Smooth muscle cell (in vitro differentiated cells): Measurements from ENCODE around the gene GSC2. TPM values are rescaled to one million over a fixed set of nuclear protein-coding genes. Genes with fewer than 3 reads are reported as not detected.

Experiments used
- DNase-seq: peaks from one replicate; lab custom pipeline; 2025; ENCODE audit not compliant: unreplicated experiment; lab: John Stamatoyannopoulos, UW
- H2AFZ ChIP-seq: fragments of 200-600 bp; sonication (generic); 2 replicates; pipeline ENCODE4 v1.6.0; 2016; ENCODE audit warnings: antibody characterized with exemption, low read depth, mild to moderate bottlenecking
- H3F3A ChIP-seq: fragments of 200-600 bp; sonication (generic); 2 replicates; pipeline ENCODE4 v1.6.0; 2017; ENCODE audit warnings: antibody characterized with exemption, low read depth
- H3K27ac ChIP-seq: fragments of 200-600 bp; sonication (generic); 2 replicates; pipeline ENCODE4 v1.5.1; 2016; ENCODE audit warnings: low read depth, mild to moderate bottlenecking
- H3K27me3 ChIP-seq: fragments of 200-600 bp; sonication (generic); 2 replicates; pipeline ENCODE4 v1.6.1; 2016; ENCODE audit warnings: low read depth, mild to moderate bottlenecking
- H3K36me3 ChIP-seq: fragments of 200-600 bp; sonication (generic); 2 replicates; pipeline ENCODE4 v1.5.1; 2016; ENCODE audit warnings: low read depth
- H3K4me1 ChIP-seq: fragments of 200-600 bp; sonication (generic); 2 replicates; pipeline ENCODE4 v1.5.1; 2016; ENCODE audit warnings: low read depth
- H3K4me2 ChIP-seq: fragments of 200-600 bp; sonication (generic); 2 replicates; pipeline ENCODE4 v1.6.0; 2016; ENCODE audit warnings: mild to moderate bottlenecking
- H3K4me3 ChIP-seq: fragments of 200-600 bp; sonication (generic); 2 replicates; pipeline ENCODE4 v1.5.1; 2016; ENCODE audit warnings: mild to moderate bottlenecking
- H3K79me2 ChIP-seq: fragments of 200-600 bp; sonication (generic); 2 replicates; pipeline ENCODE4 v1.6.0; 2016; ENCODE audit warnings: low read depth, mild to moderate bottlenecking
- H3K9ac ChIP-seq: fragments of 200-600 bp; sonication (generic); 2 replicates; pipeline ENCODE4 v1.6.0; 2016; ENCODE audit warnings: low read depth
- H3K9me3 ChIP-seq: fragments of 200-600 bp; sonication (generic); replicated peaks from 2 replicates; pipeline ENCODE4 v1.5.1; 2016; ENCODE audit warnings: low read depth
- H4K20me1 ChIP-seq: fragments of 200-600 bp; sonication (generic); 2 replicates; pipeline ENCODE4 v1.6.0; 2016; ENCODE audit warnings: low read depth
- CTCF ChIP-seq: fragments of 200-600 bp; sonication (generic); IDR thresholded peaks from 2 replicates; pipeline ENCODE4 v1.5.1; 2017; ENCODE audit warnings: borderline replicate concordance, mild to moderate bottlenecking, antibody characterized with exemption; ENCODE audit not compliant: insufficient read depth, poor library complexity, severe bottlenecking
- WGBS: methylation state at CpG from one replicate; pipeline ENCODE4 v1.1.7; 2016; ENCODE audit warnings: low lambda C conversion rate; 5-methylcytosine and 5-hydroxymethylcytosine counted together
- polyA plus RNA-seq: library from polyadenylated mRNA; unstranded; fragments of >200 nt; fragmentation: Nextera tagmentation; extraction: Ambion mirVana; gene quantifications from 2 replicates; pipeline ENCODE4 v1.2.1, GENCODE V29; 2016
- total RNA-seq: library from RNA; depleted of rRNA; stranded (reverse); fragments of >200 nt; gene quantifications from 2 replicates; pipeline ENCODE4 v1.2.3, GENCODE V29; 2014

GSC2 gene
- total and polyA plus RNA-seq, 2 experiments from 2014 or later = not detected

GRCh38 chr22:19180740-19181410, 30.8 kb upstream of the GSC2 start:
- H3K9ac ChIP-seq = no peak overlapping the region
- H3K4me2 ChIP-seq = no peak overlapping the region
- DNase-seq = no peak
- WGBS = 95% methylated on average over 11 of the region's 11 CpGs
- peaks cover 5% of the 10 kb centered on the region for H3K4me1 ChIP-seq
- no peak overlapping the region for H2AFZ ChIP-seq
- H3K36me3 ChIP-seq = no peaks in the 10 kb centered on the region
- no peaks in the 10 kb centered on the region for H3K9me3 ChIP-seq
- H3K27me3 ChIP-seq = no peaks in the 10 kb centered on the region
- TF ChIP-seq CTCF = no peak
- H3K27ac ChIP-seq = no peak overlapping the region
- peaks cover 20% of the 10 kb centered on the region for H4K20me1 ChIP-seq
- H3F3A ChIP-seq = no peaks in the 10 kb centered on the region
- no peak overlapping the region for H3K4me3 ChIP-seq
- H3K79me2 ChIP-seq = peaks cover 17% of the 10 kb centered on the region

- Histone ChIP-seq H3K79me2 (peaks cover 17% of the 10 kb centered on the region), H3F3A (no peaks in the 10 kb centered on the region), H4K20me1 (peaks cover 26% of the 10 kb centered on the region), H3K27me3 (no peaks in the 10 kb centered on the region), H3K36me3 (no peaks in the 10 kb centered on the region), H3K4me1 (peaks cover 5% of the 10 kb centered on the region), H2AFZ (no peak overlapping the region), H3K27ac (no peak overlapping the region), H3K9ac (no peak overlapping the region), H3K9me3 (no peaks in the 10 kb centered on the region), H3K4me3 (no peak overlapping the region), H3K4me2 (no peak overlapping the region)
- no peak for TF ChIP-seq CTCF
- DNase-seq = no peak
- WGBS = 92% methylated on average over 9 of the region's 9 CpGs
Observed at GRCh38 chr22:19180234-19180633, 30.1 kb upstream of the GSC2 start.

- peaks cover 5% of the 10 kb centered on the region for H3K4me1 ChIP-seq
- no peaks in the 10 kb centered on the region for H3F3A ChIP-seq
- DNase-seq = peak; percentile 53
- H3K36me3 ChIP-seq = no peaks in the 10 kb centered on the region
- peak; percentile 57 for TF ChIP-seq CTCF
- WGBS = 38% methylated on average over 15 of the region's 15 CpGs
- H3K9me3 ChIP-seq = no peaks in the 10 kb centered on the region
- H3K79me2 ChIP-seq = peaks cover 22% of the 10 kb centered on the region
- peak overlapping the region; percentile 94 for H3K4me3 ChIP-seq
- H3K27ac ChIP-seq = no peak overlapping the region
- H3K9ac ChIP-seq = no peak overlapping the region
- H3K4me2 ChIP-seq = peak overlapping the region; percentile 98
- no peaks in the 10 kb centered on the region for H3K27me3 ChIP-seq
- H4K20me1 ChIP-seq = peaks cover 33% of the 10 kb centered on the region
- no peak overlapping the region for H2AFZ ChIP-seq
Observed at GRCh38 chr22:19179497-19180048, 29.5 kb upstream of the GSC2 start.
